ENCODE results near the gene CCDC92.
"Not testable (repeated sequence)": the region's sequence is repeated elsewhere in the genome, so short reads cannot be mapped to it uniquely, and the experiment has no call there.

Gene CCDC92

DNA sequence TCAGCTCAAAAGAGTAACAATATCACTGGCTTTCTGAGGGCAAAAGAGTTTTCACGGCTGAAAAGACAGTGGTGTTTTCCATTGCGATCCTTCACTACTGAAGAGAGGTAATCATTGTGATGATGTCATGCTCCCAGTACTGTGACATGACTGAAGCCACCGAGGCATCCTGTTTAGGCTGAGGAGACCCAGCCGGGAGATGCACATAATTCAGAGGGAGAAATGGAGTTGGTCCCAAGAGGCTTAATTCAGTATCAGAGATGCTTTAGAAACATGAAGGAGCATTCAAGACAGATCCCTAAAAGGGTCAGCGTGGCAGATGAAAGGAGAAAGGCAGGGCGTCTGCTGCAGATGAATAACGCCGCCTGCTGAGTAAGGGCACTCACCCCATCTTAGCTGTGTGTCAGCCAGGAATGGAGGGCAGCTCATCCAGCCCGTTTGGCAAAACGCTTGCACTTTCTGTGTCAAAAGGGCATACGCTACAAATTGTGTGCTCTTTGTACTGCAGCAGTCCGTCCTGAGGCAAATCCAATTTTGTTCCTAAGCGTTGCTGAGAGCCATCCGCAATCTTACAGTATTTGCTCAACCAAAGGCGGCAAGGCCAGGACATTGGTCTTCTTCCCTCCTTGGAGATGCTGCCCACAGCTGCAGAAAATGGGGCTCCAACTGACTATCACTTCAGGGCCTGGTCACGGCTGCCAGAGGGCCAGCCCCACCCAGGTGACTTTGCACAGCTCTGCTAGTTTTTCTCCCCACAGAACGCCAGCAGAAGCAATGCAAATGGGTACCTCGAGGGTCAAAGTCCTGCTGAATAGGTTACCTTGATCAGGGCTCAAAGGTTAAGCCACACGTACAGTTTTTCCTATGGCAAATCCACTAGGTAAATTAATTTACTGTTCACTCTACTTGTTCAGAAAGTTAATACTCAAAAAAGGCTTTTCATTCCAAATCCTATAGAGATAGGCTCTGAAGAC lies 23.5 kb downstream of the CCDC92 start:
- no peak for DNase-seq (ENCODE audit: low read depth)

DNA sequence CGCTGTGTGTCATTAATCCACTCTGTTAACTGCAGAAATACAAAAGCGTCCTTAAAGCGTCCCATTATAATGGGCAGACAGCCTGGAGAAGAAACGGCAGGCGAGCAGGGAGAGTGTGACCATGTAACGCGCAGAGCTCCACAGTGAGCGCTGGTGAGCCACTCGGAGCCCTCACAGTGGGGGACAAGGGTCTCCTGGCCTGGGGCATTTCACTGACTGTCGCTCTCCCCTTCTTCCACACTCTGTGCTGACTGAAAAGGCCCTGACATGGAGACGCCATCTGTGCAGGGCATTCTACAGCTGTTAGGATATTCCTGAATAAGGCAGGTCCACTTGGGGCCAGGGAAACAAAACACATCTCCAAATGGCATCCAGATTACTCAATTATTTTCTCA lies 24.2 kb downstream of the CCDC92 start:
- DNase-seq (ENCODE audit: low read depth), result no peak

DNA sequence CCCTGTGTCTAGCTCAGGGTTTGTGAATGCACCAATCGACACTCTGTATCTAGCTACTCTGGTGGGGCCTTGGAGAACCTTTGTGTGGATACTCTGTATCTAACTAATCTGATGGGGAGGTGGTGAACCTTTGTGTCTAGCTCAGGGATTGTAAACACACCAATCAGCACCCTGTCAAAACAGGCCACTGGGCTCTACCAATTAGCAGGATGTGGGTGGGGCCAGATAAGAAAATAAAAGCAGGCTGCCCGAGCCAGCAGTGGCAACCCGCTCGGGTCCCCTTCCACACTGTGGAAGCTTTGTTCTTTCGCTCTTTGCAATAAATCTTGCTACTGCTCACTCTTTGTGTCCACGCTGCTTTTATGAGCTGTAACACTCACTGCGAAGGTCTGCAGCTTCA lies 25.1 kb downstream of the CCDC92 start:
- not testable (repeated sequence) for DNase-seq (ENCODE audit: low read depth)

DNA sequence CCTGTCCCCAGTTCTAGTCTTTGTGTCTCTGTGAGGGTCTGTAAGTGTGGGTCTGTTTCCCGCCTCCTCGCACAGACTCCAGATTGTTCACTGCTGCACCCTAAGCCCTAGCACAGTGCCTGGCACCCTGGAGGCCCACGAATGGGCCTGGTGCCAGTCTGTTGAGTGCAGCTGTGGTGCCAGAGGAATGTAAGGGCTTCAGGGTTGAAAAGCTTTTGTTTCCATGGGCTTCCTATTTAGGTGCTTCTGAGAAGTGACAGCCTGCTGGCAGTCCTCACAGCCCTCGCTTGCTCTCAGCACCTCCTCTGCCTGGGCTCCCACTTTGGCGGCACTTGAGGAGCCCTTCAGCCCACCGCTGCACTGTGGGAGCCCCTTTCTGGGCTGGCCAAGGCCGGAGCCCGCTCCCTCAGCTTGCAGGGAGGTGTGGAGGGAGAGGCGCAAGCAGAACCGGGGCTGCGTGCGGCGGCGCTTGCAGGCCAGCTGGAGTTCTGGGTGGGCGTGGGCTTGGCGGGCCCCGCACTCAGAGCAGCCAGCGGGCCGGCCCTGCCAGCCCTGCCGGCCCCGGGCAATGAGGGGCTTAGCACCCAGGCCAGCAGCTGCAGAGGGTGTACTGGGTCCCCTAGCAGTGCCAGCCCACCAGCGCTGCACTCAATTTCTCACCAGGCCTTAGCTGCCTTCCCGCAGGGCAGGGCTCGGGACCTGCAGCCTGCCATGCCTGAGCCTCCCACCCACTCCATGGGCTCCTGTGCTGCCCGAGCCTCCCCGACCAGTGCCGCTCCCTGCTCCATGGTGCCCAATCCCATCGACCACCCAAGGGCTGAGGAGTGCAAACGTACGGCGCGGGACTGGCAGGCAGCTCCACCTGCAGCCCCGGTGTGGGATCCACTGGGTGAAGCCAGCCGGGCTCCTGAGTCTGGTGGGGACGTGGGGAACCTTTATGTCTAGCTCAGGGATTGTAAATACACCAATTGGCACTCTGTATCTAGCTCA lies 25.8 kb downstream of the CCDC92 start:
- not testable (repeated sequence) for DNase-seq (ENCODE audit: low read depth)

DNA sequence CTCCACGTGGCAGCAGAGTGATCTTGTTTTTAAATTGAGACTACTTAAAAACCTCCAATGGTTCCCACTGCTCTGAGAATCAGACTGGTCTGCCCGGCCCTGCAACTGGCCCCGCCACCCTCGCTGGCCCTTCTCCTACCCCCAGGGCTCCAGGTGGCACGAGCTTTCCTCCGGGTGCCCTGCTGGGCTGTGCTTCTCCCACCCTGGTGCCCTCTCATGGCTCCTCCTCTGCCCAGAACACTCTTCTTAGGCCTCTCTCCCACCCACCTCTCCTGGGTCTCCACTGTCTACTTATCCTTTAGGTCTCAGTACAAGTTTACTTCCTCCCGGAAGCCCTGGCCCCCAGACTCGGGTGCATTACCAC lies 26.5 kb downstream of the CCDC92 start:
- no peak for DNase-seq (ENCODE audit: low read depth)

DNA sequence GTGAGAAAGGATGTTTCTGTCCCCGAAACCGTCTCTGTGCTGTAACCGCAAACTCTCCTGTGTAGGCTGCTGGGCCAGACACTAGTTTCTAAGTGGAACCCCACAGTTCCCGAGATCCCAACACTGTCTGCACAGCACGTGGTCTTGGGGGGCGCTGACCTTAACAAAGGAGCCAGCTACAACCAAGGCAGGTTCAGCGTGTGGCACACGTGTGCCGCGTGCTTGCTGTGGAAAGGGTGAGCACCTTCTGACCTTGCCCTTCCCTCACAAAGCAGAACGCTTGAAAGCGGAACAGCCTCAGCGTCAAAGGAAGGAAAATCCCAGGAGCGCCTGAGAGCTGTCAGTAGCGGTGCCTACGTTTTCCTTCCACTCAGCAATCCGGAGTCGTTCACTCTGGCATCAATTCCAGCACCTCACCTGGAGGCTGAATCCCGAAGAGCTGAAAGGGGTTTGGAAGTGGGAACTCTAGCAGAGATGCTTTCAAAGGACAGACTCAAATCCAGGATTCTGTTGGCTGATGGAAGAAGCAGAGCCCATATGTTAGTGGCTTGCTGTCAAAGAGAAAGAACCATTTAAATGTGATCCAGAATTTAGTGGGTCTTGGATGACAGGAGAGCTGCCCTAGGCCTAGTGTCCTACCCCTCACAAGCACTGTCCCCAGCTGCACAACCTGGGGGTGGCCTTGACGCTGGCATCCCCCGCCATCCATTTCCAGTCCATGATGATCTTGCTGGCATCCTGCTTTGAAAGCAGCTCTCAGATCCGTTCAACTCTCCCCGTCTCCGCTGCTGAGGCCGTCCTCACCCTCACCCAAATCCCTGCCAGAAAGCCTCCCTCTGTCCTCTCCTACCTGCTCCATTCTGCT lies 27.1 kb downstream of the CCDC92 start:
- DNase-seq (ENCODE audit: low read depth), result no peak

DNA sequence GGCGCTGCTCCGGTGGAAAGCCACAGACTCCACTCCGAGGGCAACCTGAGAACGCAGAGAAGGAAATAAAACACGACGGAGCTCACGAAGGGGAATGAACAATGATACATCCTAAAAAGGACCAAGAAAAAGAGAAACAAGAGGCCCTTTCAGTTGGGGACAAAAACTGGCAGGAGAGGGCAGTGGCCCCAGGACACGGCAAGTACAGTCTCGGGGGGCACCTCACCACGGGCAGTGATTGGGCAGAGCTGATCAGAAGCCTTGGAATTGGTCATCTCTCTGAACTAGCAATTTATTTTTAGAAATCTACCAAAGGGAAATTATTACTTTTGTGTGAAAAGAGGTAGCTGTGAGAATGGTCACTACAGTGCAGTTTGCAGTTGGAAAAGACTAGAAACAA lies 27.9 kb downstream of the CCDC92 start:
- DNase-seq (ENCODE audit: low read depth), result no peak

DNA sequence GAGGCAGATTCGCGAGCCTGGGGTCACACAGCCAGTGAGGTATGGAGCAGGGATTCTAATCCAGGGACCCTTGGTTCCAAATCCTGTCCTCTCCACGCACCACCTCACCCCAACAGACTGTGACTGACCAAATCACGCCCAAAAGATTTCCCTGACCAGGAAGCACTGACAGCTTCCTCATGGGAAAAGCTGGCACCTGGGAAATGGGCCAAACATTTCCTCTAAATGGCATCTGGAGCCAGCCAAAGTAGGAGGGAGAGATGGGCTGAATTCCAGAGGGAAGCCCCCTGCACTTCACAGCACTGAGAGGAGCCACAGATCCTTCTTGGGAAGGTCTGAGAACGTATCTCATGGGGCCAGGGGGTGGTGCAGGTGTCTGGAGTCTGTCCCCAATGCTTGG lies 28.8 kb downstream of the CCDC92 start:
- no peak for DNase-seq (ENCODE audit: low read depth)

DNA sequence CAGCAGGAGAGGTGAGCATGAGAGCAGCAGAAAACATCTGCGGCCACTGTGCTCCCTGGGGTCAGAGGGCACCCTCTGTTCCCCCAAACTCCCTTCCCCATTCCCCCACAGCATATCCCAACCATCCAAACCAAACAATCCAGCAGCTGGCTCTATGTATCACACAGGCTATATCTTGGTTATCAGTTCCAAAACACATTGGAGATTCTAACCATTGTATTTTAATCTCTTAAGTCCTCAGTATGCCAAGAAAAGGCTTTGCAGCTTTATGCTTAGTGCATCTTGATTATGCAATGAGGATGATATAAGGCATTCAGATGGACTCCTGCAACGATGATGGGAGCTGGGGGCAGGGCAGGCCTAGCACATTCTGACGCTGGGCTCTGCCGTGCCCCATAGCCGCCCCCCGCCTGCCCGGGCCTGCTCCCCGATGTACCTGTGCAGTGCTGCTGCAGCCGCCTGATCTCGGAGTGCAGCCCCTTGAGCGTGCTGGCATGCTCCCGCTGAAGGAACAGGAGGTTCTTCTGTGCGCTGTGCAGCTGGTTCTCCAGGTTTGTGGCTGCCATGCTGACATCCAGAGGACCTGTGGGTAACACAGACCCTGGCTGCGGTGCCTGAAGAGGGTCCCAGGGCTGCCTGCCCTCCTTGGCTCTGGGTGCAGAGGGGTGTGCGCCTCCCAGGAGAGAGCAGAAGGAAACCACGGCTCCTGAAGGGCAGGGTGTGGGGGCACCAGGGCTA lies 29.6 kb downstream of the CCDC92 start:
- DNase-seq (ENCODE audit: low read depth), result peak; percentile 41

DNA sequence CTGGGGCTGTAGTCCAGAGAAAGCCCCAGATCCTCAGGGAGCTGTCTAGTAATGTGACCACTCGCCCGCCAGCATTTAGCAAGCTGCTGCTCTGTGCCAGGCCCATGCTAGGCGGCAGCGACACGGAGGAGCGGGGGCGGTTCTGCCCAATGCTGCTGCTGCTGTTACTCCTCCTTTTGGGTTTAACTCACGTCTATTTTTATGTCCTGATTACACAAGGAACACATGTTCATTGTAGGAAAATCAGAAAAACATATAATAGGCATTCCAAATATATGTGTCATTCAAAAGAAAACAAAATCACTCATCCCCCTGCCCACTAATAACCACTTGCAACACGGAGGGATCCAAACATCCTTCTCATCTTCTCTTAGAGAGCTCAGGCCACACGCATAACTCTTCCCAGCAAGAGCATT lies 30.4 kb downstream of the CCDC92 start:
- peak; percentile 49 for DNase-seq (ENCODE audit: low read depth)

DNA sequence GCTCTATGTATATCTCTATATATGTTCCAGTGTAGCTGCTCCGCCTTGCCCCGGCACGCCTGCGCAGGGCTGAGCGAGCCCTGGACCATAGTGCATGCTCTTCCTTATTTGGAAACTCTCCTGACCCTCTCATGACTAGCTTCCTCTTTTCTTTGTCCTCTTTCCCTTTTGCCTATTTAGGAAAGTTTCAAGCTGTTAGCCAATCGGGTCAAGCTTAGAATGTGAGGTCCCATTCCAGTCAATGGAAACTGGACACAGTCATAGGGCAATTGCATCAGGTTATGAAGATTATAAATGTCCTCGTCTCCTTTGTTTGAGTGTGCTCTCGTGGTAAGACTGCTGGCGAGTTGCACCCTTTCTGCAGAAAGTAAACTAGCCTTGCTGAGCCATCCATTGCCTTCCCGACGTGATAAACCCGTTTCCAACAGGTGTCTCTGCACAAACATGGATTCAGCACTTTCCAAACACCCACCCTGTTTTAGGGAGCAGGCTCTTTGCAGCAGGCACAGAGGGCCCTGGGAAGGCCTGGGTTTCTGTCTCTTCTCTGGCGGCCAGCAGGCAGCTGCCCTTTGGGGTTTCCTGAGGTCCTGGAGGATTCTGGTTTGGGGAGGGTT lies 30.9 kb downstream of the CCDC92 start:
- DNase-seq (ENCODE audit: low read depth), result no peak

DNA sequence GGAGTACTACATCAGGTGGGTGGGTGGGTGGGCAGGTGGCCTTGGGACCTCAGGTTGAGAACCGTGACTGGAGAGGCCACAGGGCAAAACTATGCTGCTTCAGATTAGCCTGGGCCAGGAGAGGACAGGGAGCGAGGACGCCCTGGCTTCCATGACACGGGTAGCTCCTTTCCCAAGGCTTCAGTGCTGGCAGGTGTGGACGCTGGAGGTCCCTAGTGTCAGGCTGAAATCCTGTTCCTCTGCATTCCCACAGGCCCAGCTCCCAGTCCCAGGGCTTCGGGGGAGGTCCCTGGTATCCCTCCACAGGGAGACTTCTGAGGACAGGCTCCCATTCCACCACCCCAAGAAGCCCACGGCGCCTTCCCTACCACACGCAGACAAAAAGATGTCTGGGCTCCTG lies 31.6 kb downstream of the CCDC92 start:
- no peak for DNase-seq (ENCODE audit: low read depth)

DNA sequence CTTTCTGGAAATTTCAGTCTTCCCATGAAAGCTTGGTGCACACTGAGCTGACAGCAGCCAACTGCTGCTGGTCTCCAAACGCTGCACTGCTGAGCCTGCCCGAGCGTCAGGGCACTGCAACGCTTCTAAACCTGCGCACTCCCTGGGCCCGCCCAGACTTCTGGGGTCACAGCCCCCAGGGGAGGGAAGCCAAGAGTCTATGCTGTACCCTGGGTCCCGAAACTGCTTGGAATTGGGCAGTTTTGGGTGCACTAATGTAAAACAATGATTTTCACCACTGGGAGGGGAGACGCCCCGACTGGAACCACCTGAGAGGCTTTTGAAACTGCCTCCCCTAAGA lies 32.0 kb downstream of the CCDC92 start:
- DNase-seq (ENCODE audit: low read depth), result no peak

DNA sequence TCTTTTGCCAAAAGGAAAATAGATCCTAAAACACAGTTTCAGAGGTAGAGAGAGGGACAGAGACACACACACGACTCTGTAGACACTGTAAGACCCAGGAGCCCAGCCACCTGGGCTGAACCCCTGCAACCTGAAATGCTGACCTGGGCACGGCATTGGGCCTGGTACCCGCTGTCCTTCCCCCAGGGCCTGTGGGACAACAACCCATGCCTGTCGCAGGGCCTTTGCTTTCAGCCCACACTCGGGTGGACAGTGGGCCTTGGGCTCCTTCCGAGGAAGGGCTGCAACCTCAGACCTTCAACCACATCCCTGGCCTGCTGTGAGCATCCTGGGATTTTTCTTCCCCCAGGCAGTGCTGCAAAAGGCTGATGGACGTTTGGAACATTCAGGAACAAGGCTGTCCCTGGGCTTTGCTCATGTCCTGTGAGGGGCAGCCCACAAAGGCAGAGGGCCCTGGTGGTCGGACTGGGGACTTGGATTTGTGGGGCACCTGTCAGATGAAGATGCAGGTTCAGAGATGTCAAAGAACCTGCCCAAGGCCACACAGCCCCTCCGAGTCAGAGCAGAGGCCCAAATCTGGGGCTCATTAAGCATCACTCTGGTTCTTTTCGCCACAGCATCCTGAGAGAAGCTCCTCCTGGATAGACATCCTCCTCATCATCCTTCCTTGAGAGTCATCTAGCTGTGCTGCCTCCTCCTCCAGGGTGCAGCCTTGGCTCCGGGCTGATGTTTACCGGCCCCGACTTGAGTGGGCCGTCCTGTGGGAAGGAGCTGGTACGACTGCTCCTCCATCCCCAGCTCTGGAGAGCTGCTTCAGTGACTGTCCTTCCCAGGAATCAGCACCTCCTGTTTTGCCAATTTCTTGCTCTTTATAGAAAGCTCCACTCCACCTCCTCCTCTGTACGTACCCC lies 32.7 kb downstream of the CCDC92 start:
- DNase-seq (ENCODE audit: low read depth), result no peak

DNA sequence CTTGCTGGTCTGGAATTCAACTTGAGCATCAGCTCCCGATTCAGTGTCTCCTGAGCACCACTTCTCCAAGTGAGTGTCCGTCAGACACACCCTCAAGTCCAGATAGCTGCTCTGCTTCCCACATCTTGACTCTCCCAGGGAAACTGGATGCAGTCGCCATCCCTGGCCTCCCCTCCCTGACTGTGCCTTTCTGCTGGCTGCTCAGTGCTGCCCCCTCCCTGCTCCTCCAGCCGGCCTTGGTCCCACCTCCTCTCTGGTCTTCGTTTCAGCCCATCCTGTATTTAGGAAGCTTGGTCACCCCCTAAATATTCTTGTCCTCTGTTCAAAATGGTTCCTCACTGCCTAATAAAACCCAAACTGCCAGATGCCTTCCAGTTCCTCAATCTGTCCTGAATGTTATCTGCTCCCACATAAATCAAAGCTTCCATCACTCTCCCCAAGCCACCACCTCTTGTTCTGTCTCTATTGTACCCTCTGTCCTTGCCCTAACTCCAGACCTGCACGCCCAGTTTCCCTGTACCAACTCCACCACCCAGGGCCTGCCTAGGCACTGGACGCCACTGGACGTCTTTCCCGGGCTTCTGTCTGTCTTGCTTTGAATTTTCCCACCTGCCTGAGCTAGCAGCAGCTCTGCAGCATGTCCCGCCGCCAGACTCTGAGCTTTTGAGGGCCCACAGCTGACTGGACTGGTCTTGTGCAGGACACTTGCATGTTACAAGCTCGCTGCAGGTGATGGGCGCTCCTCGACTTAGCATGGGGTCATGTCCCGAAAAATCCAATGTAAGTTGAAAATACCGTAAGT lies 33.8 kb downstream of the CCDC92 start:
- DNase-seq (ENCODE audit: low read depth), result no peak

DNA sequence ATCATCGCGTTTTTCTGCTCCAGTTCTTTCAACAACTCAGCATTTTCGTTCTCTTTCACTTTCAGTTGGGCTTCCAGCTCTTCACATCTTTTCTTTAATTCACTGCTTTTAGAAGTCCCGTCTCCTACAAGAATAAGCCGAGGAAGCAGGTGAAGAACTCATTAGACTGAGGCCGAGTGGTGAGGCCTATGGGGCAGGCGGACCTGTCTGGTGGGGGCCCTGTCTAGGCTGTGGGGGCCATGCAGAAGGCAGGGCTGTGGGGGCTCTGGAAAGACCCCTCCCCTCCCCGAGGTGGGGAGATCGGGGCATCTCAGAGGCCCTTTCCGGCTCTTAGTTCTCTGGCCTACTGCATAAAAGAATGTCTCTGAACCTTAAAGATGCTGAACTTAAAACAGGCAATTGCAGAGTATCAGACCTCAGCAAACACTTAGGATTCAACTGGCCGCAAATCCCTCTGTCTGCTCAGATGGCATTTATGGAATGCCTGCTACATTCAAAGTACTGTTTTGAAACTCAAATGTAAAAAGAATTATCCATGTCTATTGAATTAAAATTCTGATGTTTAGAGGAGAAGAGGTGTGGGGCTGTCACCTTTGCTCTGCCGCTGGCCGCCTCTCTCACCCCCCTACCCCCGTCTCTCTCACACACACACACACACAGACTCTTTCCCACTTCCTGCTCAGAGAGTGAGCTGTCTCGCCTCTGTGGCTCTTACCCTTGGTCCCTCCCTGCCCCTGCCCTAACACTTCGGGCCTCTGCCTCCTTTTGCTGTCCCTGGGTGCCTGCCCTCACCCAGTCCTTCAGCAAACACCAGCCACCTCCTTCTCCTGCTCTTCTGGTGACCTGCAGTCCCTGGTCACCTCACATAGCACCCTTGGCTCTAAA lies 34.7 kb downstream of the CCDC92 start:
- DNase-seq (ENCODE audit: low read depth), result no peak

DNA sequence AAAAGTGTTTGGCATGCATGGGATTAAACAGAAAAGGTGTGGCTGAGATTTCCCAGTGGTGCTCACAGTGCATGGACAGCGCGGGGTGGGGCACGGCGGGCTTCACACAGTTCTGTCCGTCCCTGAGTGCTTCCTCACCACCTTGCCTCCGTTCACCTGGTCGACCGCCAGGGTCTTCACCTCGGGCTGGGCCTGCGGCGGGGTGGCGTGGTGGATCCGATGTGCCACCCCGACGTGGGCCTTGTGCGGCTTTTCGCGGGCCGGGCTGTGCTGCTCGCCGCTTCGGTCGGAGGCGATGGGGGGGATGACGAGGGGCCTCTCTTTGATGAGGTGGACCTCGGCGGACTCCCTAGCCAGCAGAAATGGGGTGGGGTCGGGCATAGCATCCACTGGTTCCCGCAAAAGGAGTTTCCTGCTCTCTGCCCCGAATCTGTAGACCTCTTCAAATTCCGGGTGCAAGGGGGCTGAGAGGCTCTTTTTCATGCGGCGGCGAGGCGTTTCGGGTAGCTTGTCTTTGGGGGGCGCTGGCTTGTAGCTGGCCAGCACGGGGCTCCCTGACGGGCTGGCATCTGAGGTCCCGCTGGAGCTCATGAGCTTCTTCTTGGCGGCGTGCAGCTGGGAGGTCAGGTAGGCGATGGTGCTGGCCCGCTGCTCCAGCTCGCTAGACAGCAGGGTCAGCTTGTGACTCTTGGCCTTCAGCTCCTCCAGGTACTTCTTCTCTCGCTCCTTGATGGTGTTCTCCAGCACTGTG lies 35.5 kb downstream of the CCDC92 start:
- no peak for DNase-seq (ENCODE audit: low read depth)
